PC-3 (cell line): Measurements from ENCODE around the gene CHST9. TPM values are rescaled to one million over a fixed set of nuclear protein-coding genes. Genes with fewer than 3 reads are reported as not detected.

ENCODE experiments used
- ATAC-seq: fragments of 200-7000 bp; cut with Tn5 transposase; 2 replicates; pipeline ENCODE4 v1.9.1; 2020; ENCODE audit warnings: mild to moderate bottlenecking, moderate library complexity
- BruUV-seq: library from RNA; stranded (reverse); fragments of 400-500 nt; replicated peaks from 2 replicates; lab custom pipeline; 2021; lab: Mats Ljungman, UMichigan
- CTCF ChIA-PET: fragments of 300-600 bp; sonication (Branson Sonifier 250); formaldehyde crosslinking; loops from one replicate; lab custom pipeline; 2022; ENCODE audit warnings: antibody characterized with exemption; lab: Charles Lee
- POLR2A ChIA-PET: fragments of 300-600 bp; sonication (Branson Sonifier 250); formaldehyde crosslinking; loops from one replicate; lab custom pipeline; 2022; ENCODE audit warnings: antibody characterized with exemption; ENCODE audit not compliant: unreplicated experiment; lab: Charles Lee
- DNase-seq: peaks from one replicate; pipeline ENCODE4 v3.0.0-alpha.2; 2015
- H2AFZ ChIP-seq: fragments of 300-600 bp; sonication (generic); 2 replicates; pipeline ENCODE4 v1.6.0; 2016; ENCODE audit warnings: antibody characterized with exemption, low read length
- H3F3A ChIP-seq: fragments of 300-600 bp; sonication (generic); one replicate; pipeline ENCODE4 v1.6.0; 2017; ENCODE audit warnings: antibody characterized with exemption, low read length, control low read depth, mild to moderate bottlenecking; ENCODE audit not compliant: unreplicated experiment
- H3K27ac ChIP-seq: fragments of 300-600 bp; sonication (generic); 2 replicates; pipeline ENCODE4 v1.5.1; 2016; ENCODE audit warnings: mild to moderate bottlenecking, low read length
- H3K27me3 ChIP-seq: fragments of 300-600 bp; sonication (generic); 2 replicates; pipeline ENCODE4 v1.6.1; 2016; ENCODE audit warnings: low read length, mixed read lengths
- H3K36me3 ChIP-seq: fragments of 300-600 bp; sonication (generic); 2 replicates; pipeline ENCODE4 v1.6.1; 2016; ENCODE audit warnings: low read depth, mixed run types, low read length, mixed read lengths
- H3K4me1 ChIP-seq: fragments of 300-600 bp; sonication (generic); 2 replicates; pipeline ENCODE4 v1.5.1; 2016; ENCODE audit warnings: low read length; ENCODE audit not compliant: insufficient read depth
- H3K4me2 ChIP-seq: fragments of 300-600 bp; sonication (generic); 2 replicates; pipeline ENCODE4 v1.6.0; 2016; ENCODE audit warnings: low read length
- H3K4me3 ChIP-seq: fragments of 300-600 bp; sonication (generic); 2 replicates; pipeline ENCODE4 v1.5.1; 2016; ENCODE audit warnings: mild to moderate bottlenecking, low read length, mixed read lengths
- H3K79me2 ChIP-seq: fragments of 300-600 bp; sonication (generic); 2 replicates; pipeline ENCODE4 v1.6.1; 2017; ENCODE audit warnings: low read length, mixed read lengths
- H3K9ac ChIP-seq: fragments of 300-600 bp; sonication (generic); 2 replicates; pipeline ENCODE4 v1.6.0; 2016; ENCODE audit warnings: mild to moderate bottlenecking, low read length
- H3K9me2 ChIP-seq: fragments of 300-600 bp; sonication (generic); replicated peaks from 2 replicates; pipeline ENCODE4 v1.6.1; 2016; ENCODE audit warnings: mixed run types, low read length, mixed read lengths
- H3K9me3 ChIP-seq: fragments of 300-600 bp; sonication (generic); 2 replicates; pipeline ENCODE4 v1.6.1; 2016; ENCODE audit warnings: low read length, mixed read lengths
- H4K20me1 ChIP-seq: fragments of 300-600 bp; sonication (generic); 2 replicates; pipeline ENCODE4 v1.6.1; 2016; ENCODE audit warnings: low read length, mixed read lengths
- CTCF ChIP-seq: fragments of 300-600 bp; sonication (generic); conservative IDR thresholded peaks from 2 replicates; pipeline ENCODE4 v1.5.1; 2017; ENCODE audit warnings: antibody characterized with exemption, low read depth, mild to moderate bottlenecking, low read length
- EZH2 ChIP-seq: fragments of 300-600 bp; sonication (generic); IDR thresholded peaks from one replicate; pipeline ENCODE4 v1.6.1; 2017; ENCODE audit warnings: antibody characterized with exemption, mild to moderate bottlenecking, low read length; ENCODE audit not compliant: unreplicated experiment
- EZH2phosphoT487 ChIP-seq: fragments of 300-600 bp; sonication (generic); IDR thresholded peaks from 2 replicates; pipeline ENCODE4 v1.6.1; 2018; ENCODE audit warnings: mild to moderate bottlenecking, antibody characterized with exemption, low read length, borderline replicate concordance
- intact Hi-C: fragments of 100-400 bp; cut with micrococcal nuclease; formaldehyde crosslinking; loops from 2 replicates; pipeline ENCODE4 v1.9.0; 2023
- total RNA-seq: library from RNA; depleted of rRNA; stranded (reverse); fragments of >200 nt; gene quantifications from 2 replicates; pipeline ENCODE4 v1.2.3, GENCODE V29; 2014

The CHST9 gene
- total RNA-seq, 1 experiment from 2014 or later = not detected

- no TSS peak for BruUV-seq
- Histone ChIP-seq H3K36me3 (no peaks in the 10 kb centered on the region), H3K9me2 (no peaks in the 10 kb centered on the region), H4K20me1 (no peaks in the 10 kb centered on the region), H3K9ac (no peak overlapping the region), H2AFZ (no peak overlapping the region), H3K4me1 (no peaks in the 10 kb centered on the region), H3K4me3 (no peak overlapping the region), H3K4me2 (no peak overlapping the region), H3K27ac (no peak overlapping the region), H3K79me2 (no peaks in the 10 kb centered on the region), H3K9me3 (no peaks in the 10 kb centered on the region), H3K27me3 (peaks cover 29% of the 10 kb centered on the region), H3F3A (no peaks in the 10 kb centered on the region)
- DNase-seq = no peak
- no peak for ATAC-seq
- no peak for TF ChIP-seq CTCF
- no peak for TF ChIP-seq EZH2phosphoT487
- no peak for TF ChIP-seq EZH2
- intact Hi-C loops = no loop called here
- ChIA-PET POLR2A (no interaction called here), CTCF (no interaction called here)
Observed at GRCh38 chr18:26981360-26982082, 203.6 kb downstream of the CHST9 start.

GRCh38 chr18:26978812-26979341 is 206.2 kb downstream of the CHST9 start:
- H3K27ac ChIP-seq = no peak overlapping the region
- H3K4me2 ChIP-seq = no peak overlapping the region
- H2AFZ ChIP-seq = no peak overlapping the region
- no peak for TF ChIP-seq CTCF
- TF ChIP-seq EZH2phosphoT487 = no peak
- no peak for TF ChIP-seq EZH2
- H3K4me1 ChIP-seq = no peaks in the 10 kb centered on the region
- ChIA-PET CTCF (no interaction called here), POLR2A (no interaction called here)
- no peaks in the 10 kb centered on the region for H3K79me2 ChIP-seq
- no peaks in the 10 kb centered on the region for H3F3A ChIP-seq
- H3K9me3 ChIP-seq = no peaks in the 10 kb centered on the region
- ATAC-seq (no peak), DNase-seq (no peak)
- H4K20me1 ChIP-seq = no peaks in the 10 kb centered on the region
- intact Hi-C loops = no loop called here
- BruUV-seq = no TSS peak
- no peak overlapping the region for H3K9ac ChIP-seq
- H3K27me3 ChIP-seq = peaks cover 17% of the 10 kb centered on the region
- no peaks in the 10 kb centered on the region for H3K36me3 ChIP-seq
- H3K9me2 ChIP-seq = no peaks in the 10 kb centered on the region
- no peak overlapping the region for H3K4me3 ChIP-seq

GRCh38 chr18:26977781-26978180 is 207.3 kb downstream of the CHST9 start:
- no peak overlapping the region for H2AFZ ChIP-seq
- H3K79me2 ChIP-seq = no peaks in the 10 kb centered on the region
- intact Hi-C loops = no loop called here
- H3K9me2 ChIP-seq = no peaks in the 10 kb centered on the region
- H3F3A ChIP-seq = no peaks in the 10 kb centered on the region
- peaks cover 10% of the 10 kb centered on the region for H3K27me3 ChIP-seq
- no peaks in the 10 kb centered on the region for H4K20me1 ChIP-seq
- no peak overlapping the region for H3K9ac ChIP-seq
- H3K9me3 ChIP-seq = no peaks in the 10 kb centered on the region
- TF ChIP-seq EZH2phosphoT487 (no peak), EZH2 (no peak)
- ATAC-seq (no peak), DNase-seq (no peak)
- no peak overlapping the region for H3K4me2 ChIP-seq
- no peak overlapping the region for H3K27ac ChIP-seq
- H3K4me1 ChIP-seq = no peaks in the 10 kb centered on the region
- no peaks in the 10 kb centered on the region for H3K36me3 ChIP-seq
- CTCF ChIA-PET = no interaction called here
- no peak overlapping the region for H3K4me3 ChIP-seq
- BruUV-seq = no TSS peak
- POLR2A ChIA-PET = no interaction called here
